ENCODE measurements around the gene SGCD.

DNA sequence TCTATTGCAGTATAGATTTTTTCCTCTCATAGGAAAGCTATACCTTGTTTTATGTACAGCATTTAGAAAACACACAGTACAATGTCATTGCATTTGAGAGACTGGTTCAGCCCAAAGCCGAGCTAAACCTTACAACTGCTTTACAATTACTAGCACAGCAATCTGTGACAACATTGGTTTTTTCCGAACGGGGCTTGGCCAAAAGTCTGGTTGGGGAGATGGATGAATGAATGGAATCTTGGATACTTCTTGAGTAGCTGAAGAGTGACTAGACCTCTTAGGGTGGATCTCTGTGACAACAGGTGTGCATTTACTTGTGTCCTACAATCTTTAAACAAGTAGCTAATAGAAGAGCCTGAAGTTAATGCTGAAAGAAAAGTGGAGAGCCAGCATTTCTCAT is 1.2 kb downstream of the SGCD start:
- TF ChIP-seq, protein P1, sequence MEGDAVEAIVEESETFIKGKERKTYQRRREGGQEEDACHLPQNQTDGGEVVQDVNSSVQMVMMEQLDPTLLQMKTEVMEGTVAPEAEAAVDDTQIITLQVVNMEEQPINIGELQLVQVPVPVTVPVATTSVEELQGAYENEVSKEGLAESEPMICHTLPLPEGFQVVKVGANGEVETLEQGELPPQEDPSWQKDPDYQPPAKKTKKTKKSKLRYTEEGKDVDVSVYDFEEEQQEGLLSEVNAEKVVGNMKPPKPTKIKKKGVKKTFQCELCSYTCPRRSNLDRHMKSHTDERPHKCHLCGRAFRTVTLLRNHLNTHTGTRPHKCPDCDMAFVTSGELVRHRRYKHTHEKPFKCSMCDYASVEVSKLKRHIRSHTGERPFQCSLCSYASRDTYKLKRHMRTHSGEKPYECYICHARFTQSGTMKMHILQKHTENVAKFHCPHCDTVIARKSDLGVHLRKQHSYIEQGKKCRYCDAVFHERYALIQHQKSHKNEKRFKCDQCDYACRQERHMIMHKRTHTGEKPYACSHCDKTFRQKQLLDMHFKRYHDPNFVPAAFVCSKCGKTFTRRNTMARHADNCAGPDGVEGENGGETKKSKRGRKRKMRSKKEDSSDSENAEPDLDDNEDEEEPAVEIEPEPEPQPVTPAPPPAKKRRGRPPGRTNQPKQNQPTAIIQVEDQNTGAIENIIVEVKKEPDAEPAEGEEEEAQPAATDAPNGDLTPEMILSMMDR (IDR thresholded peaks at IDR 0.05) = no peak
- no peak for TF ChIP-seq POLR2A (IDR thresholded peaks at IDR 0.05)

All from uterus (tissue), 2 donors.